Fibroblast of skin of left quadriceps (primary cell): ENCODE results near the gene REPS1.
"Not testable (repeated sequence)": the region's sequence is repeated elsewhere in the genome, so short reads cannot be mapped to it uniquely, and the experiment has no call there.

Source experiments
- DNase-seq, 2 experiments: peaks; one replicate each; pipeline ENCODE4 v3.0.0-alpha.2; 2013; ENCODE audit warnings: low read depth in 2 of 2

REPS1 gene

GRCh38 chr6:138999949-139000725 lies 12.1 kb upstream of the REPS1 start:
- DNase-seq: peak in 1 of 2 experiments; percentile 26

- no peak for DNase-seq
These were observed 9.1 kb upstream of the REPS1 start for GRCh38 chr6:138997136-138997535.

- DNase-seq: no peak
These were observed 8.5 kb upstream of the REPS1 start for GRCh38 chr6:138996524-138996923.

GRCh38 chr6:138993410-138993809 lies 5.4 kb upstream of the REPS1 start:
- not testable (repeated sequence) for DNase-seq

- not testable (repeated sequence) for DNase-seq
These were observed 4.9 kb upstream of the REPS1 start for GRCh38 chr6:138992965-138993364.

GRCh38 chr6:138991206-138991605 lies 3.2 kb upstream of the REPS1 start:
- DNase-seq: no peak

- DNase-seq: no peak
These were observed 1.3 kb upstream of the REPS1 start for GRCh38 chr6:138989098-138989983.

GRCh38 chr6:138988469-138988834 lies 399 bp upstream of the REPS1 start:
- DNase-seq: no peak

- DNase-seq: no peak
These were observed 892 bp downstream of the REPS1 start for GRCh38 chr6:138987080-138987642.

GRCh38 chr6:138986578-138986977 lies 1.5 kb downstream of the REPS1 start:
- no peak for DNase-seq

- DNase-seq: no peak
These were observed 6.6 kb downstream of the REPS1 start for GRCh38 chr6:138981416-138981815.

GRCh38 chr6:138979813-138980668 lies 8.0 kb downstream of the REPS1 start:
- DNase-seq: no peak

- DNase-seq: no peak
These were observed 8.7 kb downstream of the REPS1 start for GRCh38 chr6:138979365-138979764.

- DNase-seq: no peak
These were observed 9.8 kb downstream of the REPS1 start for GRCh38 chr6:138978229-138978628.

- no peak for DNase-seq
These were observed 10.3 kb downstream of the REPS1 start for GRCh38 chr6:138977646-138978167.

GRCh38 chr6:138977242-138977641 lies 10.8 kb downstream of the REPS1 start:
- no peak for DNase-seq

- no peak for DNase-seq
These were observed 12.2 kb downstream of the REPS1 start for GRCh38 chr6:138975815-138976214.

- no peak for DNase-seq
These were observed 14.4 kb downstream of the REPS1 start for GRCh38 chr6:138973466-138974153.

- DNase-seq: no peak
These were observed 15.8 kb downstream of the REPS1 start for GRCh38 chr6:138972226-138972665.

GRCh38 chr6:138971601-138972000 lies 16.5 kb downstream of the REPS1 start:
- DNase-seq: no peak
